ENCODE data around the gene CCDC38.

DNA sequence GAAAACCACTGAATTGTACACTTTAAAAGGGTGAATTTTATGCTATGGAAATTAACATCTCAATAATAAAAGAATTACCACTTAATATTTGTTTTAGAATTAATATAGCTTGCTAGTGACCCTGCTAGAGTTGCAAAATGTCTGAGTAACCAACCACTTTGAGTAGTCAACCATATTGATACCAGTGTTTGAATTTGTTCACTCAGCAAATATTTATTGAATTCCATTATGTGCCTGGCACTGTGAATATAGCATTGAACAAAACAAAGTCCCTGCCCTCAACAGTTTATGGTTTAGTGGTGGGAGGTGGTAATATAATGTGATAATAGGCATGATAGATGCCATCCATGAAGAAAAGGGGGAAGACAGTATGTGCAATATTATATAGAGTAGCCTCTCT, 79.1 kb downstream of the CCDC38 start:
- no peak for TF ChIP-seq CTCF (IDR thresholded peaks at IDR 0.05)
- TF ChIP-seq EP300 (IDR thresholded peaks at IDR 0.05): no peak
- TF ChIP-seq POLR2A (IDR thresholded peaks at IDR 0.05): no peak

All from ovary (tissue), 3 donors.